DND-41 (cell line): ENCODE results near the gene DDX47.

ENCODE experiments used
- ATAC-seq: fragments of 200-7000 bp; cut with Tn5 transposase; 3 replicates; pipeline ENCODE4 v1.9.1; 2021; ENCODE audit warnings: low read depth; ENCODE audit not compliant: insufficient read depth
- DNase-seq: peaks from one replicate; pipeline ENCODE4 v3.0.0-alpha.2; 2020
- H2AFZ ChIP-seq: 2 replicates; pipeline ENCODE4 v1.6.0; 2012; ENCODE audit warnings: low read depth, low read length
- H3K27ac ChIP-seq: 2 replicates; pipeline ENCODE4 v1.5.1; 2012; ENCODE audit warnings: low read length, inconsistent platforms
- H3K27me3 ChIP-seq: fragments of 200-600 bp; sonication (generic); 2 replicates; pipeline ENCODE4 v1.6.0; 2012; ENCODE audit warnings: low read length, mild to moderate bottlenecking, inconsistent platforms; ENCODE audit not compliant: insufficient read depth, poor library complexity
- H3K36me3 ChIP-seq: 2 replicates; pipeline ENCODE4 v1.5.1; 2012; ENCODE audit warnings: low read length, inconsistent platforms; ENCODE audit not compliant: insufficient read depth
- H3K4me1 ChIP-seq: 2 replicates; pipeline ENCODE4 v1.5.1; 2012; ENCODE audit warnings: mild to moderate bottlenecking, low read length; ENCODE audit not compliant: insufficient read depth
- H3K4me2 ChIP-seq: 2 replicates; pipeline ENCODE4 v1.6.0; 2012; ENCODE audit warnings: mild to moderate bottlenecking, moderate library complexity, low read length, inconsistent platforms; ENCODE audit not compliant: insufficient read depth
- H3K4me3 ChIP-seq, 2 experiments: fragments of 200-600 bp in 1 of 2; shearing (Covaris generic) in 1 of 2; 2 replicates each; pipeline ENCODE4 v1.5.1; 2012 to 2016; ENCODE audit warnings: inconsistent platforms in 2 of 2, low read length in 2 of 2, mild to moderate bottlenecking in 2 of 2, low read depth in 1 of 2, moderate library complexity in 1 of 2
- H3K79me2 ChIP-seq: 2 replicates; pipeline ENCODE4 v1.6.0; 2012; ENCODE audit warnings: low read length, inconsistent platforms; ENCODE audit not compliant: insufficient read depth
- H3K9ac ChIP-seq: 2 replicates; pipeline ENCODE4 v1.6.0; 2012; ENCODE audit warnings: low read depth, mild to moderate bottlenecking, inconsistent platforms, low read length, moderate library complexity
- H3K9me3 ChIP-seq: 2 replicates; pipeline ENCODE4 v1.5.1; 2012; ENCODE audit warnings: low read length, moderate library complexity, mild to moderate bottlenecking, inconsistent platforms; ENCODE audit not compliant: insufficient read depth, severe bottlenecking
- H4K20me1 ChIP-seq: 2 replicates; pipeline ENCODE4 v1.6.0; 2012; ENCODE audit warnings: low read length; ENCODE audit not compliant: insufficient read depth
- EZH2 ChIP-seq: IDR thresholded peaks from 3 replicates; pipeline ENCODE4 v1.6.1; 2012; ENCODE audit warnings: borderline replicate concordance, low read depth, mild to moderate bottlenecking, moderate library complexity, low read length, inconsistent platforms; ENCODE audit not compliant: severe bottlenecking
- TF ChIP-seq, protein P1 (sequence below): IDR thresholded peaks from 2 replicates; pipeline ENCODE4 v1.5.1; 2012; ENCODE audit warnings: borderline replicate concordance, low read length, moderate library complexity, mild to moderate bottlenecking; ENCODE audit not compliant: poor library complexity, severe bottlenecking; ENCODE audit errors: extremely low read depth

DDX47 gene

DNA sequence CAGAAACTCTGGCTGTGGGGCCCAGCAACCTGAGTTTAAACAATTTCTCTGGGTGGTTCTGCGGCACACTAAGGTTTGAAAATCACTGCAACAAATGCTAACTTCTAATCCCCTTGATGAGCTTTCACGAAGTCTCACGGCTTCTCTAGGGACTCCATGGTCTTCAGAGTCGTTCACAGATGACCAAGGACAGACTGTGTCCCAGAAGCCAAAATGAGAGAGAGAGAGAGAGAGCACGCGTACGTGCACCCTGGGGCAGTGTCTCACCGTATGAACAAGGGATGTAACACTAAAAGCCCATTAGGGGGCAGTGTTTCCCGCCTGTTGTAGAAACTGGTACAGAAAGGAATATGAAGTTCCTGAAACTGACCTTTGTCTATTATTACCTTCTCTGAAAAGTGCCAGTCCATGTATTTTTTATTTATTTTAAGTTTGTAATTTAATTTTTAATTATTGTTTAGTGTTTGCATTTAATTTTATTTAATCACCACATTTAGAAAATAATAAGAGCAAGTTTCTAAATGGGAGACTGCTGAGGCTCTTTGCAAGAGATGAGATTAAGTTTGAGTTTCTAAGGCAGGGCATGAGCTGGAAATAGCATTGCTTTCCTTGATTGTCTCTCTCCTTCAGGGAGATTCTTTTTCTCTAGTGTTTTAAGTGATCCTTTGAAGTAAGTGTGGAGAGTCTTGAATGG lies 24.3 kb upstream of the DDX47 start:
- H4K20me1 ChIP-seq: no peaks in the 10 kb centered on the region

DNA sequence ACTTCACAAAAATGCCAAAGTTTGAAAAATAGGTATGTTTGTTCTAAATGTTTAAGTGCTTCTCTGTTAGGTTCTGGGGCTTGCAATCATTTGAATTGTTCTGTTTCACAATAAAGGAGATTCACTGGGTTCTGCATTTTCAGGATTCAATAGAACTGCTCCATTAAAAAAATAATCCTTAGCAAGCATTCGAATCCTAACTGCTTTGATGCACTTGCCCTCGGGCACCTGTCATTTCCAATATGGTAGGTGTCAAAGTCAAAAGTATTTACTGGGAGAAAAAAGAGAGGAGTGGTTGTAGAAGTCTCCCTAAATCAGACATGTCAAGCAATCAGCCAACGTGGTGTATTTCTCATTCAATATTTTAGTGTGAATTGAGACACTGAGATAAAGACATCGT lies 22.2 kb upstream of the DDX47 start:
- DNase-seq (no peak), ATAC-seq (no peak)
- peaks cover 7% of the 10 kb centered on the region for H3K79me2 ChIP-seq
- H3K9ac ChIP-seq: no peak overlapping the region
- H2AFZ ChIP-seq: no peak overlapping the region
- no peak overlapping the region for H3K4me3 ChIP-seq
- TF ChIP-seq, protein P1, sequence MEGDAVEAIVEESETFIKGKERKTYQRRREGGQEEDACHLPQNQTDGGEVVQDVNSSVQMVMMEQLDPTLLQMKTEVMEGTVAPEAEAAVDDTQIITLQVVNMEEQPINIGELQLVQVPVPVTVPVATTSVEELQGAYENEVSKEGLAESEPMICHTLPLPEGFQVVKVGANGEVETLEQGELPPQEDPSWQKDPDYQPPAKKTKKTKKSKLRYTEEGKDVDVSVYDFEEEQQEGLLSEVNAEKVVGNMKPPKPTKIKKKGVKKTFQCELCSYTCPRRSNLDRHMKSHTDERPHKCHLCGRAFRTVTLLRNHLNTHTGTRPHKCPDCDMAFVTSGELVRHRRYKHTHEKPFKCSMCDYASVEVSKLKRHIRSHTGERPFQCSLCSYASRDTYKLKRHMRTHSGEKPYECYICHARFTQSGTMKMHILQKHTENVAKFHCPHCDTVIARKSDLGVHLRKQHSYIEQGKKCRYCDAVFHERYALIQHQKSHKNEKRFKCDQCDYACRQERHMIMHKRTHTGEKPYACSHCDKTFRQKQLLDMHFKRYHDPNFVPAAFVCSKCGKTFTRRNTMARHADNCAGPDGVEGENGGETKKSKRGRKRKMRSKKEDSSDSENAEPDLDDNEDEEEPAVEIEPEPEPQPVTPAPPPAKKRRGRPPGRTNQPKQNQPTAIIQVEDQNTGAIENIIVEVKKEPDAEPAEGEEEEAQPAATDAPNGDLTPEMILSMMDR: no peak
- no peak for TF ChIP-seq EZH2
- H3K27me3 ChIP-seq: no peaks in the 10 kb centered on the region
- peaks cover 26% of the 10 kb centered on the region for H3K4me1 ChIP-seq
- no peak overlapping the region for H3K27ac ChIP-seq
- H4K20me1 ChIP-seq: no peaks in the 10 kb centered on the region
- H3K36me3 ChIP-seq: no peaks in the 10 kb centered on the region
- H3K4me2 ChIP-seq: no peak overlapping the region
- no peaks in the 10 kb centered on the region for H3K9me3 ChIP-seq

More for the DNA sequence above, 24.3 kb upstream of the DDX47 start:
- Histone ChIP-seq H2AFZ (peak overlapping the region; percentile 44), H3K9ac (no peak overlapping the region), H3K4me2 (no peak overlapping the region; the same call in 1 of the 2 replicates), H3K4me3 (no peak overlapping the region), H3K9me3 (no peaks in the 10 kb centered on the region), H3K4me1 (peaks cover 40% of the 10 kb centered on the region), H3K79me2 (peaks cover 7% of the 10 kb centered on the region), H3K36me3 (no peaks in the 10 kb centered on the region), H3K27ac (no peak overlapping the region), H3K27me3 (no peaks in the 10 kb centered on the region)
- no peak for TF ChIP-seq EZH2
- TF ChIP-seq, protein P1: peak; percentile 83
- DNase-seq (peak; percentile 63), ATAC-seq (peak; percentile 72)

DNA sequence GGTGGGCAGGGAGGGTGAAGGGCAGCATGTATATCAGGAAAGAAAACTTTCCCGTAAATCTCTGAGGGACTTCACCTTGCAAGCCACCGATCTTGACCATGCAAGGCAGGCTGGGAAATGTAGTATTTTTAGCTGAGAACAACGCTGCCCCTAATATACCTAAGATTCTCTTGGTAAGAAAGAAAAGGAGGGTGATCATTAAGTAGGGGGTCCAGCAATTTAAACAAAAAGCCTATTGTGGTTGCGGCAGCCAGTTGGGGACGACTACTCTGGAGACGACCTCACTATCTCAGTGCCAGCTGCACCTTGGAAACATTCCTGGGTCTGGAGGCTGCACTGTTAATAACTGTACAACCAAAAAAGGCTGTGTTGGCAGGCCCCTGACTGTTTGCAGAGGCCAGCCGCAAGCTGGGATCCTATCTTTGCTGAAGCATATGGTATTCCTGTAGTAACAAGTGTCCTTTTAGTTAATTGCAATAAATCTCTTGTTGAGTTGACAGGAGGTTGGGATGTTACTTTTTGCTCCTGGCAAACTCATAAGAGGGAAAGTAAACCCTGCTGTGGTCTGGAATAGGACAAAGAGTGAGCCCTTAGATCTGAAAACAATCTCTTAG lies 21.3 kb upstream of the DDX47 start:
- no peak for ATAC-seq
- DNase-seq: no peak
- no peak overlapping the region for H3K4me3 ChIP-seq
- H4K20me1 ChIP-seq: no peaks in the 10 kb centered on the region
- TF ChIP-seq, protein P1: no peak
- H3K36me3 ChIP-seq: no peaks in the 10 kb centered on the region
- no peaks in the 10 kb centered on the region for H3K27me3 ChIP-seq
- no peak overlapping the region for H3K4me2 ChIP-seq
- H3K27ac ChIP-seq: no peak overlapping the region
- peaks cover 7% of the 10 kb centered on the region for H3K79me2 ChIP-seq
- H3K9me3 ChIP-seq: no peaks in the 10 kb centered on the region
- H3K4me1 ChIP-seq: peaks cover 19% of the 10 kb centered on the region
- no peak overlapping the region for H3K9ac ChIP-seq
- no peak overlapping the region for H2AFZ ChIP-seq
